Measurements from ENCODE around the gene ATAD1.

DNA sequence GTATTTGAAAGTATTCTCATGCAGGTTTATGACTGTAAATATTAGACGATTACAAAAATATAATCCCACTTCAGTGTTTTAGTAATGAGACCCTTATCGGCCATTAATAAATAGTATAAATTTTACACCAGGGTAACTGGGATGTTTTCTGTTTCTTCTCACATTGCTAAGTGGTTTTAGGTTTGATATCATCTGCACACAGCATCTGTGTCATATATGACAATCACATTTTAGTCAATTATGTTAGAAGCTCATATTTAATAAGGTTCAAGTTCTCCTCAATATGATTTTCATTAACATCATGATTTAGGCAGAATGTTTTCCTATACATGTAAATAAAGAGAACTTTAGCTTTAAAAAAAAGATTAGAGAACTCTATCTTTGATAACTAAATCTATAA lies 66.8 kb downstream of the ATAD1 start:
- TF ChIP-seq CTCF (conservative IDR thresholded peaks at IDR 0.05 in 1 of 2, IDR thresholded peaks at IDR 0.05 in 1 of 2; ENCODE audit: low read depth in 1 of 2, low read length in 2 of 2) (no peak), EZH2 (IDR thresholded peaks at IDR 0.05; ENCODE audit: low read length, missing control alignments) (no peak)

All from fibroblast of lung (primary cell).